Kidney epithelial cell (primary cell): ENCODE results near the gene MGAT4B. TPM values are rescaled to one million over a fixed set of nuclear protein-coding genes. Genes with fewer than 3 reads are reported as not detected.

Source experiments
- DNase-seq: peaks from one replicate; pipeline ENCODE4 v3.0.0-alpha.2; 2010; ENCODE audit warnings: low read depth
- H3K27me3 ChIP-seq: 2 replicates; pipeline ENCODE4 v1.6.0; 2011; ENCODE audit warnings: low read length; ENCODE audit not compliant: control insufficient read depth, insufficient read depth
- H3K36me3 ChIP-seq: 2 replicates; pipeline ENCODE4 v1.5.1; 2011; ENCODE audit warnings: low read length; ENCODE audit not compliant: control insufficient read depth, insufficient read depth
- H3K4me3 ChIP-seq: 2 replicates; pipeline ENCODE4 v1.5.1; 2011; ENCODE audit warnings: low read depth, mild to moderate bottlenecking, control low read depth, low read length
- CTCF ChIP-seq: IDR thresholded peaks from 2 replicates; pipeline ENCODE4 v1.5.1; 2011; ENCODE audit warnings: mild to moderate bottlenecking, moderate library complexity, low read length, control low read depth, inconsistent platforms; ENCODE audit not compliant: insufficient read depth, poor library complexity, severe bottlenecking
- total RNA-seq: library from RNA; depleted of rRNA; stranded (reverse); fragments of >200 nt; gene quantifications from 2 replicates; pipeline ENCODE4 v1.2.3, GENCODE V29; 2015

The MGAT4B gene
- total RNA-seq, 1 donor from 2014 or later, result 540 TPM

GRCh38 chr5:179799644-179799973 lies 7.1 kb downstream of the MGAT4B start:
- Histone ChIP-seq H3K4me3 (no peak overlapping the region), H3K36me3 (peaks cover 2% of the 10 kb centered on the region), H3K27me3 (no peaks in the 10 kb centered on the region)
- no peak for DNase-seq
- TF ChIP-seq CTCF, result no peak

- DNase-seq, result no peak
- Histone ChIP-seq H3K36me3 (peaks cover 2% of the 10 kb centered on the region), H3K27me3 (no peaks in the 10 kb centered on the region), H3K4me3 (no peak overlapping the region)
- TF ChIP-seq CTCF, result no peak
These were observed 7.7 kb downstream of the MGAT4B start for GRCh38 chr5:179798771-179799643.

- Histone ChIP-seq H3K4me3 (no peak overlapping the region), H3K36me3 (peaks cover 2% of the 10 kb centered on the region), H3K27me3 (no peaks in the 10 kb centered on the region)
- no peak for DNase-seq
- TF ChIP-seq CTCF, result no peak
These were observed 8.4 kb downstream of the MGAT4B start for GRCh38 chr5:179798144-179798770.

GRCh38 chr5:179797741-179798140 lies 8.9 kb downstream of the MGAT4B start:
- TF ChIP-seq CTCF, result no peak
- no peak for DNase-seq
- Histone ChIP-seq H3K4me3 (no peak overlapping the region), H3K36me3 (peaks cover 2% of the 10 kb centered on the region), H3K27me3 (no peaks in the 10 kb centered on the region)

- no peak for DNase-seq
These were observed 9.6 kb downstream of the MGAT4B start for GRCh38 chr5:179796877-179797608.

More at GRCh38 chr5:179796877-179797608, 9.6 kb downstream of the MGAT4B start:
- no peak for TF ChIP-seq CTCF
- Histone ChIP-seq H3K27me3 (no peaks in the 10 kb centered on the region), H3K36me3 (peaks cover 2% of the 10 kb centered on the region), H3K4me3 (no peak overlapping the region)
